ENCODE data around the gene ZNF48. TPM values are rescaled to one million over a fixed set of nuclear protein-coding genes. Genes with fewer than 3 reads are reported as not detected.

The ZNF48 gene
- total RNA-seq, 6 donors from 2014 or later, result 6.8 to 29.2 (median 10.9) TPM

DNA sequence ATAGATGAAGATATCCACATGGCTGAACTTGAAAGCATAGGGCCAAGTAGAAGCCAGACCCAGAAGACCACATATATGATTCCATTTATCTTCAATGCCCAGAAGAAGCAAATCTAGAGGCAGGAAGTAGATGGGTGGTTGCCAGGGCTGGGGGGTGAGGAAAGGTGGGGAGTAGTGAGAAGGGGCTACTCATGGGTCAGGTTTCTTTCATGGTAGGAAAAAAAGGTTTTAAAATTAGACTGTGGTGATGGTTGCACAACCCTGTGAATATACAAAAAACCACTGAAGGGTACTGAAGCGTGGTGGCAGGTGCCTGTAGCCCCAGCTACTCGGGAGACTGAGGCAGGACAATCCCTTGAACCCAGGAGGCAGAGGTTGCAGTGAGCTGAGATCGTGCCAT is 45.5 kb upstream of the ZNF48 start:
- Histone ChIP-seq H3K27ac (peak overlapping the region in 1 of 4 donors; percentile 11), H3K27me3 (no peaks in the 10 kb centered on the region), H3K4me1 (peaks cover 29 to 35% (median 30%) of the 10 kb centered on the region in 4 donors), H3K9me3 (no peaks in the 10 kb centered on the region), H3K4me3 (no peak overlapping the region), H3K36me3 (peaks cover 12 to 43% (median 36%) of the 10 kb centered on the region in 4 donors)
- WGBS, 2 donors, result 75 to 76% methylated on average over 3 of the region's 3 CpGs
- DNase-seq (peak in 1 of 2 donors; percentile 11), ATAC-seq (ENCODE audit: low FRiP score in 2 of 2) (no peak)
- TF ChIP-seq EP300 (IDR thresholded peaks at IDR 0.05) (no peak), POLR2A (IDR thresholded peaks at IDR 0.05) (no peak), POLR2AphosphoS5 (IDR thresholded peaks at IDR 0.05) (no peak)
- TF ChIP-seq, protein P1, sequence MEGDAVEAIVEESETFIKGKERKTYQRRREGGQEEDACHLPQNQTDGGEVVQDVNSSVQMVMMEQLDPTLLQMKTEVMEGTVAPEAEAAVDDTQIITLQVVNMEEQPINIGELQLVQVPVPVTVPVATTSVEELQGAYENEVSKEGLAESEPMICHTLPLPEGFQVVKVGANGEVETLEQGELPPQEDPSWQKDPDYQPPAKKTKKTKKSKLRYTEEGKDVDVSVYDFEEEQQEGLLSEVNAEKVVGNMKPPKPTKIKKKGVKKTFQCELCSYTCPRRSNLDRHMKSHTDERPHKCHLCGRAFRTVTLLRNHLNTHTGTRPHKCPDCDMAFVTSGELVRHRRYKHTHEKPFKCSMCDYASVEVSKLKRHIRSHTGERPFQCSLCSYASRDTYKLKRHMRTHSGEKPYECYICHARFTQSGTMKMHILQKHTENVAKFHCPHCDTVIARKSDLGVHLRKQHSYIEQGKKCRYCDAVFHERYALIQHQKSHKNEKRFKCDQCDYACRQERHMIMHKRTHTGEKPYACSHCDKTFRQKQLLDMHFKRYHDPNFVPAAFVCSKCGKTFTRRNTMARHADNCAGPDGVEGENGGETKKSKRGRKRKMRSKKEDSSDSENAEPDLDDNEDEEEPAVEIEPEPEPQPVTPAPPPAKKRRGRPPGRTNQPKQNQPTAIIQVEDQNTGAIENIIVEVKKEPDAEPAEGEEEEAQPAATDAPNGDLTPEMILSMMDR (IDR thresholded peaks at IDR 0.05), result no peak

- DNase-seq (peak in 1 of 2 donors; percentile 2), ATAC-seq (ENCODE audit: low FRiP score in 2 of 2) (no peak)
- Histone ChIP-seq H3K27me3 (no peaks in the 10 kb centered on the region), H3K4me3 (no peak overlapping the region), H3K27ac (no peak overlapping the region), H3K36me3 (peaks cover 12 to 43% (median 36%) of the 10 kb centered on the region in 4 donors), H3K4me1 (peaks cover 29 to 36% (median 30%) of the 10 kb centered on the region in 4 donors), H3K9me3 (no peaks in the 10 kb centered on the region)
- no peak for TF ChIP-seq POLR2AphosphoS5 (IDR thresholded peaks at IDR 0.05)
- TF ChIP-seq EP300 (IDR thresholded peaks at IDR 0.05), result no peak
- TF ChIP-seq POLR2A (IDR thresholded peaks at IDR 0.05), result no peak
- TF ChIP-seq, protein P1 (IDR thresholded peaks at IDR 0.05), result no peak
- WGBS, 2 donors, result 73 to 86% methylated on average over 3 of the region's 3 CpGs
Observed at GRCh38 chr16:30350134-30350871, 44.9 kb upstream of the ZNF48 start.

DNA sequence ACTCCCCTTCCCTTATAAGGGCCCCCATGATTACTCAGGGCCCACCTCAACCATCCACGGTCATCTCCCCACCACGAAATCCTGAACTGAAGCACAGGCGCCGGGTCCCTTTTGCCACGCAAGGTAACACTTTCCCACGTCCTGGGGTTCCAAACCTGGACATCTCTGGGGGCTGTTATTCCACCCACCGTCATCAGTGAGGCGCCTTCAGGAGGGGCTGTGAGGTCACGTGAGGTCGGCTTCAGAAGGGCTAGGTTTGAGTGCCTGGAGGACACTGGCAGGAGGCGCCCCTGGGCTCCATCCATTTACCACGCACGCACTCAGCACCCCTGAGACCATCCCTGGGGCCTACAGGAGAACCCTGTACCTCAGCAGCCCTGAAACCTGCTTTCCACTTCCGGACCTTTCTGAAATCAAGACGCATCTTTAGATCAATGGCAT is 44.2 kb upstream of the ZNF48 start:
- no peak overlapping the region for H3K4me3 ChIP-seq
- peak overlapping the region in 1 of 4 donors; percentile 96 for H3K27ac ChIP-seq
- ATAC-seq (ENCODE audit: low FRiP score in 2 of 2) (no peak), DNase-seq (no peak)
- peaks cover 33 to 41% (median 35%) of the 10 kb centered on the region in 4 donors for H3K4me1 ChIP-seq
- H3K9me3 ChIP-seq, result no peaks in the 10 kb centered on the region
- no peaks in the 10 kb centered on the region for H3K27me3 ChIP-seq
- peaks cover 12 to 43% (median 36%) of the 10 kb centered on the region in 4 donors for H3K36me3 ChIP-seq
- TF ChIP-seq POLR2AphosphoS5 (IDR thresholded peaks at IDR 0.05), result no peak
- no peak for TF ChIP-seq POLR2A (IDR thresholded peaks at IDR 0.05)
- TF ChIP-seq, protein P1 (IDR thresholded peaks at IDR 0.05), result no peak
- WGBS, 2 donors, result 93 to 100% methylated on average over 10 to 15 of the region's 15 CpGs

DNA sequence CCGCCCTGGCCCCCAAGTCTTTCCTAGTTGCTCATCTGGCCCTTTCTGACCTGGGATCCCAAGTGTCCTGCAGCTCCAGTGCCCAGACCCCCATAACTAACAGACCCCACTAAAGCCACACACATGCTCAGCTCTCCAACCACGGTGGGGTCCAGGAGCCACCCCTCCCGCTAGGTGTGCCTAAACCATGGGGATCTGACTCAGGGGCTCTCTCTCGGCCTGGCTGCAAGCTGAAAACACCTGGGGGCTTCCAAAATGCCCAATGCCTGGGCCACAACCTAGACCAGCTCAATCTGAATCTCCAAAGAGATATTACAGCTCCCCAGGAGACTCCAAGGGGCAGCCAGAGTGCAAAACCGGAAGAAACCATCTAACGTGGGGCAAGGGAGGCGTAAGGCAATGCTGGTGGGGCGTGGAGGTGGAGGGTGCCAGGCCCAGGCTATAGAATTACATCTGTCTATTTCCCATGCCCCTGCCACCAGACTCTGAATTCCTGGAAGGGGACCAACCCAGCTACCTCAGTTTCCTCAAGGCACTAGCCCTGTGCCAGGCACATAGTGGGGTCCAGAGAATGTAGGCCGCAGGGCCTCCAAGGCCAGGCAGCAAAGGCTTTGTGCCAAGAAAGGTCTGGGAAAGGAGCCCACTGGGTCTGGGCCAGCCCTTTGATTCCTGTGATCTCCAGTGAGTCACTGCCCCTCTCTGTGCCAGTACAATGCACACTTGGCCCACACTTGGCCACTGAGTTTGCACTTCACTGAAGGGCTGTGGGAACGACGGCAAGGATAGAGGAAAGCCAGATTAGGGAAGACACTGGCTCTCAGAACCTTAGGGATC is 43.4 kb upstream of the ZNF48 start:
- peaks cover 41 to 49% (median 43%) of the 10 kb centered on the region in 4 donors for H3K4me1 ChIP-seq
- peak overlapping the region; percentile 14 to 96 (median 48) for H3K27ac ChIP-seq
- peak in 1 of 2 donors; percentile 53 for TF ChIP-seq POLR2AphosphoS5 (IDR thresholded peaks at IDR 0.05)
- TF ChIP-seq, protein P1 (IDR thresholded peaks at IDR 0.05), result no peak
- ATAC-seq (ENCODE audit: low FRiP score in 2 of 2) (peak in 1 of 2 donors; percentile 20), DNase-seq (peak in 1 of 2 donors; percentile 81)
- no peaks in the 10 kb centered on the region for H3K27me3 ChIP-seq
- WGBS, 2 donors, result 72 to 75% methylated on average over 8 to 9 of the region's 11 CpGs
- no peak overlapping the region for H3K4me3 ChIP-seq
- peaks cover 12 to 44% (median 36%) of the 10 kb centered on the region in 4 donors for H3K36me3 ChIP-seq
- no peaks in the 10 kb centered on the region for H3K9me3 ChIP-seq
